DND-41 (cell line): Measurements from ENCODE around the gene APELA.

Experiments used
- CTCF ChIP-seq: IDR thresholded peaks from 2 replicates; pipeline ENCODE4 v1.5.1; 2012; ENCODE audit warnings: borderline replicate concordance, low read length, moderate library complexity, mild to moderate bottlenecking; ENCODE audit not compliant: poor library complexity, severe bottlenecking; ENCODE audit errors: extremely low read depth
- EZH2 ChIP-seq: IDR thresholded peaks from 3 replicates; pipeline ENCODE4 v1.6.1; 2012; ENCODE audit warnings: borderline replicate concordance, low read depth, mild to moderate bottlenecking, moderate library complexity, low read length, inconsistent platforms; ENCODE audit not compliant: severe bottlenecking

DNA sequence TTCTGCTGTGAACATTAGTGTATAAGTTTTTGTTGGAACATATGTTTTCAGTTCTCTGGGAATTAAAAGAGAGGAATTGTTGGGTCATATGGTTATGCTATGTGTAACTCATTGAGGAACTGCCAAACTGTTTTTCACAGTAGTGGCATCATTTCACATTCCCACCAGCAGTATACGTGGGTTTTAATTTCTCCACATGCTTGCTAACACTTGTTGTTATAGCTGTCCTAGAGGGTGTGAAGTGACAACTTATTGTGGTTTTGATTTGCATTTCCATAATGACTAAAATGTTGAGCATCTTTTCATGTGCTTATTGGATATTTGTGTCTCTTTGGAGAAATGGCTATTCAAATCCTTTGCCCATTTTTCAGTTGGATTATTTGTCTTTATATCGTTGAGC is 13.7 kb downstream of the APELA start:
- TF ChIP-seq CTCF (no peak), EZH2 (no peak)
